Heart left ventricle (tissue), 16 donors: ENCODE data around the gene ZDHHC11B. TPM values are rescaled to one million over a fixed set of nuclear protein-coding genes. Genes with fewer than 3 reads are reported as not detected.

Source experiments
- ATAC-seq, 4 donors: fragments of 200-7000 bp; cut with Tn5 transposase; one replicate each; pipeline ENCODE4 v1.9.1; 2020 to 2022; ENCODE audit warnings: moderate library complexity in 4 of 4, mild to moderate bottlenecking in 3 of 4, moderate number of reproducible peaks in 1 of 4
- DNase-seq, 5 donors: peaks; one replicate each; pipeline ENCODE4 v3.0.0-alpha.2; 2020
- H3K27ac ChIP-seq, 12 donors: fragments of 200-600 bp; sonication (generic) in 4 of 12; one replicate each; pipeline versions ENCODE4 v1.5.0 to v1.8.0; 2016 to 2022; ENCODE audit warnings: mild to moderate bottlenecking in 2 of 12
- H3K27me3 ChIP-seq, 9 donors: fragments of 200-600 bp; sonication (generic) in 2 of 9; one replicate each; pipeline versions ENCODE4 v1.5.1 to v1.8.0; 2016 to 2022; ENCODE audit warnings: mild to moderate bottlenecking in 3 of 9
- H3K36me3 ChIP-seq, 9 donors: fragments of 200-600 bp; sonication (generic) in 2 of 9; one replicate each; pipeline versions ENCODE4 v1.5.0 to v1.8.0; 2018 to 2022; ENCODE audit warnings: mild to moderate bottlenecking in 2 of 9
- H3K4me1 ChIP-seq, 12 donors: fragments of 200-600 bp; sonication (generic) in 4 of 12; one replicate each; pipeline versions ENCODE4 v1.5.0 to v1.8.0; 2016 to 2022; ENCODE audit warnings: mild to moderate bottlenecking in 3 of 12
- H3K4me3 ChIP-seq, 12 donors: fragments of 200-600 bp; sonication (generic) in 4 of 12; one replicate each; pipeline versions ENCODE4 v1.5.0 to v1.8.0; 2017 to 2022; ENCODE audit warnings: mild to moderate bottlenecking in 9 of 12, moderate library complexity in 4 of 12
- H3K9me3 ChIP-seq, 12 donors: fragments of 200-600 bp; sonication (generic) in 4 of 12; one replicate each; pipeline versions ENCODE4 v1.5.0 to v1.8.0; 2016 to 2022; ENCODE audit warnings: mild to moderate bottlenecking in 1 of 12
- CTCF ChIP-seq, 12 donors: fragments of 200-600 bp; sonication (generic) in 4 of 12; IDR thresholded peaks; one replicate each; pipeline versions ENCODE4 v1.5.0 to v1.8.0; 2018 to 2022; ENCODE audit warnings: antibody characterized with exemption in 12 of 12, mild to moderate bottlenecking in 5 of 12
- POLR2A ChIP-seq, 2 donors: fragments of 450-650 bp; IDR thresholded peaks; one replicate each; pipeline ENCODE4 v1.6.1; 2017; ENCODE audit warnings: antibody characterized with exemption in 2 of 2, mild to moderate bottlenecking in 2 of 2, moderate library complexity in 2 of 2
- WGBS, 4 donors: extraction: QIAGEN DNeasy Blood & Tissue Kit in 2 of 4; methylation state at CpG; one replicate each; pipeline versions ENCODE4 v1.1.5 to v1.1.7; 2013 to 2018; 5-methylcytosine and 5-hydroxymethylcytosine counted together
- intact Hi-C, 10 donors: fragments of 100-400 bp; cut with DNase I; formaldehyde crosslinking; loops; one replicate each; pipeline versions ENCODE4 v1.11.1 to v1.14.2; 2022
- polyA plus RNA-seq, 2 donors: library from polyadenylated mRNA; stranded (reverse); fragments of 200-250 nt; gene quantifications; one replicate each; pipeline ENCODE4 v1.2.3, GENCODE V29; 2013
- total RNA-seq, 9 donors: library from RNA; depleted of rRNA in 2 of 9; stranded (reverse); fragments of >200 nt in 2 of 9; fragmentation: NEBNext Ultra II Directional in 3 of 9; extraction: Animal tissue kit (Norgen Biotek cat#: 25700) in 3 of 9; gene quantifications; one replicate each; pipeline versions ENCODE4 v1.1.0 to v1.2.4, GENCODE V29; 2016 to 2023
- donor health status: ischemic (EF 13 %, LVEDD 7.1; RV severe dilation, severe dysfunction).
- donor health status: healthy with polysubstance abuse.
- donor health status: DM: no; HTN: yes; CAD: no.
- donor health status: DM: no; HTN: no; CAD: no.
- donor health status: ischemic (EF 25% LVEDD 6.9; RV normal size, moderate dysfunction).
- donor health status: ischemic (EF 25% LVEDD 5.7; RV mildly dilated, moderate dysfunction).
- donor health status: healthy.
- donor health status: DM: yes; HTN: yes; CAD: no.
- donor health status: ischemic (EF 35%, LVEDD 5.7; RV mildly dilated, moderate dysfunction).
- donor health status: nonischemic (EF 11% LVEDD 7.7; RV severe dilation, severe dysfunction).
- donor health status: DM: yes; HTN: yes; CAD: no.
- donor health status: PGD.
- donor health status: ischemic (EF 29% LVEDD 5.4; RV normal size, mild dysfunction).
- donor health status: nonischemic (EF 23%, LVEDD 6.1; RV moderate dilation, normal function).

Gene ZDHHC11B
- total and polyA plus RNA-seq, 11 donors = 3.0 to 26.5 (median 8.8) TPM

- DNase-seq (peak; percentile 13 to 54 (median 26)), ATAC-seq (peak in 1 of 4 donors; percentile 2)
- Histone ChIP-seq H3K36me3 (peaks cover 0 to 43% (median 2%) of the 10 kb centered on the region in 9 donors), H3K27me3 (no peaks in the 10 kb centered on the region), H3K4me3 (no peak overlapping the region), H3K27ac (no peak overlapping the region), H3K9me3 (no peaks in the 10 kb centered on the region), H3K4me1 (peaks cover 0 to 12% (median 0%) of the 10 kb centered on the region in 12 donors)
- intact Hi-C loops = loop anchor here in 3 of 10 donors (10.0 kb wide), 1 partner anchor 78 kb away; no protein-coding TSS in a partner anchor
- TF ChIP-seq POLR2A (IDR thresholded peaks at IDR 0.05) = no peak
- no peak for TF ChIP-seq CTCF (IDR thresholded peaks at IDR 0.05)
- WGBS, 4 donors = 82 to 91% (median 86%) methylated on average over 31 to 32 of the region's 32 CpGs
These were observed 17.7 kb downstream of the ZDHHC11B start for GRCh38 chr5:766666-767431.

GRCh38 chr5:765948-766631, 18.4 kb downstream of the ZDHHC11B start:
- Histone ChIP-seq H3K36me3 (peaks cover 0 to 43% (median 2%) of the 10 kb centered on the region in 9 donors), H3K4me1 (peaks cover 0 to 19% (median 0%) of the 10 kb centered on the region in 12 donors), H3K9me3 (no peaks in the 10 kb centered on the region), H3K27me3 (no peaks in the 10 kb centered on the region), H3K4me3 (no peak overlapping the region), H3K27ac (no peak overlapping the region)
- peak in 1 of 4 donors; percentile 2 for ATAC-seq
- intact Hi-C loops = loop anchor here in 3 of 10 donors (10.0 kb wide), 1 partner anchor 79 kb away; no protein-coding TSS in a partner anchor
- WGBS, 4 donors = 89 to 92% (median 90%) methylated on average over 17 to 18 of the region's 18 CpGs
- TF ChIP-seq CTCF (IDR thresholded peaks at IDR 0.05) (no peak), POLR2A (IDR thresholded peaks at IDR 0.05) (no peak)
- peak; percentile 15 to 46 (median 27) for DNase-seq

GRCh38 chr5:763998-764781, 20.3 kb downstream of the ZDHHC11B start:
- no peak overlapping the region for H3K27ac ChIP-seq
- ATAC-seq = no peak
- no peaks in the 10 kb centered on the region for H3K27me3 ChIP-seq
- peaks cover 0 to 29% (median 10%) of the 10 kb centered on the region in 12 donors for H3K4me1 ChIP-seq
- TF ChIP-seq CTCF (IDR thresholded peaks at IDR 0.05) = no peak
- TF ChIP-seq POLR2A (IDR thresholded peaks at IDR 0.05) = no peak
- intact Hi-C loops = loop anchor here in 3 of 10 donors (5.0 to 10.0 kb wide), 2 partner anchors 81 to 92 kb away; no protein-coding TSS in a partner anchor
- H3K9me3 ChIP-seq = no peaks in the 10 kb centered on the region
- no peak overlapping the region for H3K4me3 ChIP-seq
- H3K36me3 ChIP-seq = peaks cover 0 to 47% (median 2%) of the 10 kb centered on the region in 9 donors
- 93 to 98% (median 97%) methylated on average over 30 to 31 of the region's 31 CpGs for WGBS, 4 donors
- peak in 3 of 5 donors; percentile 24 to 60 (median 38) for DNase-seq
